Thyroid gland (tissue), 4 donors: ENCODE results near the gene PUDP.

Source experiments
- POLR2A ChIP-seq, 2 donors: fragments of 450-650 bp; IDR thresholded peaks; one replicate each; pipeline ENCODE4 v1.6.1; 2017; ENCODE audit warnings: antibody characterized with exemption in 2 of 2, mild to moderate bottlenecking in 2 of 2, moderate library complexity in 1 of 2
- TF ChIP-seq, protein P1 (sequence below), 6 experiments: fragments of 200-600 bp in 3 of 6; fragments of 450-650 bp in 3 of 6; sonication (generic) in 3 of 6; IDR thresholded peaks; one replicate each; pipeline ENCODE4 v1.5.1; 2016 to 2019; ENCODE audit warnings: antibody characterized with exemption in 6 of 6, mild to moderate bottlenecking in 2 of 6, inconsistent platforms in 1 of 6, moderate library complexity in 1 of 6

DNA sequence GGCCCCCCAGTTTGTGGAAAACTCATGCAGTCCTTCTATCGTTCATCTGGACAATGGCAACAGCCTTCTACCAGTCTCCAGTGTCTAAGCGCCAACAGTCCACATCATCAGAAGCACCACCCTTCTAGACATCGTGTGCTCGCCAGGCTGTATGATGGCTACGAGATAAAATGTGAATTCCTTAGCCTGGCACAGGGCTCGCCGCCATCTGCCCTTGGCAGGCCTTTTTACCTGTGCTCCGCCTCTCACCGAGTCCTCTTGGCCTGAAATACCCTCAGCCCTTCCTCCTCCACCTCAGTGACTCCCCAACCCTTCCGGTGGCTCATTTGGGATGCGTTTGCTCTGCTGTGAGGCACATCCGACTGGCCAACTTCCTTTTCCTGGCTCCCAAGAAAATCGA is 16.3 kb downstream of the PUDP start:
- TF ChIP-seq, protein P1, sequence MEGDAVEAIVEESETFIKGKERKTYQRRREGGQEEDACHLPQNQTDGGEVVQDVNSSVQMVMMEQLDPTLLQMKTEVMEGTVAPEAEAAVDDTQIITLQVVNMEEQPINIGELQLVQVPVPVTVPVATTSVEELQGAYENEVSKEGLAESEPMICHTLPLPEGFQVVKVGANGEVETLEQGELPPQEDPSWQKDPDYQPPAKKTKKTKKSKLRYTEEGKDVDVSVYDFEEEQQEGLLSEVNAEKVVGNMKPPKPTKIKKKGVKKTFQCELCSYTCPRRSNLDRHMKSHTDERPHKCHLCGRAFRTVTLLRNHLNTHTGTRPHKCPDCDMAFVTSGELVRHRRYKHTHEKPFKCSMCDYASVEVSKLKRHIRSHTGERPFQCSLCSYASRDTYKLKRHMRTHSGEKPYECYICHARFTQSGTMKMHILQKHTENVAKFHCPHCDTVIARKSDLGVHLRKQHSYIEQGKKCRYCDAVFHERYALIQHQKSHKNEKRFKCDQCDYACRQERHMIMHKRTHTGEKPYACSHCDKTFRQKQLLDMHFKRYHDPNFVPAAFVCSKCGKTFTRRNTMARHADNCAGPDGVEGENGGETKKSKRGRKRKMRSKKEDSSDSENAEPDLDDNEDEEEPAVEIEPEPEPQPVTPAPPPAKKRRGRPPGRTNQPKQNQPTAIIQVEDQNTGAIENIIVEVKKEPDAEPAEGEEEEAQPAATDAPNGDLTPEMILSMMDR (IDR thresholded peaks at IDR 0.05): no peak
- no peak for TF ChIP-seq POLR2A (IDR thresholded peaks at IDR 0.05)
